Gastrocnemius medialis (tissue), 4 donors: ENCODE results near the gene S1PR3. TPM values are rescaled to one million over a fixed set of nuclear protein-coding genes. Genes with fewer than 3 reads are reported as not detected.

Source experiments
- ATAC-seq, 2 donors: fragments of 150-250 bp; one replicate each; pipeline ENCODE4 v1.9.1; 2016
- DNase-seq, 2 donors: peaks; one replicate each; pipeline ENCODE4 v3.0.0-alpha.2; 2019
- H3K27ac ChIP-seq, 4 donors: fragments of 200-600 bp; sonication (generic); 1 replicate in 1 of 4; 2 replicates in 3 of 4; pipeline ENCODE4 v1.5.1; 2016 to 2018; ENCODE audit warnings: mild to moderate bottlenecking in 2 of 4, moderate library complexity in 1 of 4
- H3K27me3 ChIP-seq, 3 donors: fragments of 200-600 bp; sonication (generic) in 2 of 3; 1 replicate in 1 of 3; 2 replicates in 2 of 3; pipeline versions ENCODE4 v1.5.1 to v1.6.0; 2016 to 2019; ENCODE audit warnings: mild to moderate bottlenecking in 1 of 3, moderate library complexity in 1 of 3
- H3K36me3 ChIP-seq, 2 donors: fragments of 200-600 bp; sonication (generic) in 1 of 2; one replicate each; pipeline ENCODE4 v1.5.1; 2017 to 2018
- H3K4me1 ChIP-seq, 2 donors: fragments of 200-600 bp; sonication (generic) in 1 of 2; one replicate each; pipeline ENCODE4 v1.5.1; 2016 to 2017; ENCODE audit warnings: mild to moderate bottlenecking in 2 of 2
- H3K4me3 ChIP-seq, 4 donors: fragments of 200-600 bp; sonication (generic) in 3 of 4; 1 replicate in 1 of 4; 2 replicates in 3 of 4; pipeline ENCODE4 v1.5.1; 2016 to 2019; ENCODE audit warnings: mild to moderate bottlenecking in 2 of 4
- H3K9me3 ChIP-seq, 3 donors: fragments of 200-600 bp; sonication (generic) in 2 of 3; 1 replicate in 1 of 3; 2 replicates in 2 of 3; pipeline ENCODE4 v1.5.1; 2016 to 2019
- POLR2A ChIP-seq, 2 donors: fragments of 450-650 bp; IDR thresholded peaks; one replicate each; pipeline ENCODE4 v1.6.1; 2017; ENCODE audit warnings: antibody characterized with exemption in 2 of 2, mild to moderate bottlenecking in 2 of 2, moderate library complexity in 2 of 2
- in situ Hi-C, 4 donors: fragments of 200-750 bp; cut with MboI; loops; one replicate each; pipeline versions ENCODE4 v1.15.0 to v1.8.0; 2017; ENCODE audit warnings: low sequenced_read_pairs in 4 of 4
- intact Hi-C: fragments of 100-400 bp; cut with DNase I; formaldehyde crosslinking; loops from one replicate; pipeline ENCODE4 v1.15.1; 2023; ENCODE audit warnings: low total_unique reads
- total RNA-seq, 4 donors: library from RNA; depleted of rRNA; stranded (reverse); fragments of >200 nt; gene quantifications; one replicate each; pipeline versions ENCODE4 v1.1.0 to v1.2.3, GENCODE V29; 2016
- TF ChIP-seq, protein P1 (sequence below), 5 experiments: fragments of 450-650 bp in 3 of 5; fragments of 200-600 bp in 2 of 5; sonication (generic) in 2 of 5; IDR thresholded peaks in 4 of 5; conservative IDR thresholded peaks in 1 of 5; 1 replicate in 4 of 5; 2 replicates in 1 of 5; pipeline ENCODE4 v1.5.1; 2016 to 2019; ENCODE audit warnings: antibody characterized with exemption in 5 of 5, mild to moderate bottlenecking in 3 of 5, moderate library complexity in 3 of 5

Gene S1PR3
- total RNA-seq, 4 donors from 2014 or later: 3.3 to 13.4 (median 5.7) TPM

- Histone ChIP-seq H3K4me3 (no peak overlapping the region), H3K27ac (no peak overlapping the region), H3K4me1 (no peaks in the 10 kb centered on the region), H3K36me3 (no peaks in the 10 kb centered on the region), H3K9me3 (no peaks in the 10 kb centered on the region), H3K27me3 (no peaks in the 10 kb centered on the region)
- no peak for TF ChIP-seq POLR2A (IDR thresholded peaks at IDR 0.05)
- TF ChIP-seq, protein P1, sequence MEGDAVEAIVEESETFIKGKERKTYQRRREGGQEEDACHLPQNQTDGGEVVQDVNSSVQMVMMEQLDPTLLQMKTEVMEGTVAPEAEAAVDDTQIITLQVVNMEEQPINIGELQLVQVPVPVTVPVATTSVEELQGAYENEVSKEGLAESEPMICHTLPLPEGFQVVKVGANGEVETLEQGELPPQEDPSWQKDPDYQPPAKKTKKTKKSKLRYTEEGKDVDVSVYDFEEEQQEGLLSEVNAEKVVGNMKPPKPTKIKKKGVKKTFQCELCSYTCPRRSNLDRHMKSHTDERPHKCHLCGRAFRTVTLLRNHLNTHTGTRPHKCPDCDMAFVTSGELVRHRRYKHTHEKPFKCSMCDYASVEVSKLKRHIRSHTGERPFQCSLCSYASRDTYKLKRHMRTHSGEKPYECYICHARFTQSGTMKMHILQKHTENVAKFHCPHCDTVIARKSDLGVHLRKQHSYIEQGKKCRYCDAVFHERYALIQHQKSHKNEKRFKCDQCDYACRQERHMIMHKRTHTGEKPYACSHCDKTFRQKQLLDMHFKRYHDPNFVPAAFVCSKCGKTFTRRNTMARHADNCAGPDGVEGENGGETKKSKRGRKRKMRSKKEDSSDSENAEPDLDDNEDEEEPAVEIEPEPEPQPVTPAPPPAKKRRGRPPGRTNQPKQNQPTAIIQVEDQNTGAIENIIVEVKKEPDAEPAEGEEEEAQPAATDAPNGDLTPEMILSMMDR (IDR thresholded peaks at IDR 0.05 in 4 of 5, conservative IDR thresholded peaks at IDR 0.05 in 1 of 5): no peak
- in situ Hi-C loops: no loop called here
- DNase-seq (no peak), ATAC-seq (no peak)
- intact Hi-C loops: no loop called here
These were observed 33.7 kb upstream of the S1PR3 start for GRCh38 chr9:88957526-88957925.

DNA sequence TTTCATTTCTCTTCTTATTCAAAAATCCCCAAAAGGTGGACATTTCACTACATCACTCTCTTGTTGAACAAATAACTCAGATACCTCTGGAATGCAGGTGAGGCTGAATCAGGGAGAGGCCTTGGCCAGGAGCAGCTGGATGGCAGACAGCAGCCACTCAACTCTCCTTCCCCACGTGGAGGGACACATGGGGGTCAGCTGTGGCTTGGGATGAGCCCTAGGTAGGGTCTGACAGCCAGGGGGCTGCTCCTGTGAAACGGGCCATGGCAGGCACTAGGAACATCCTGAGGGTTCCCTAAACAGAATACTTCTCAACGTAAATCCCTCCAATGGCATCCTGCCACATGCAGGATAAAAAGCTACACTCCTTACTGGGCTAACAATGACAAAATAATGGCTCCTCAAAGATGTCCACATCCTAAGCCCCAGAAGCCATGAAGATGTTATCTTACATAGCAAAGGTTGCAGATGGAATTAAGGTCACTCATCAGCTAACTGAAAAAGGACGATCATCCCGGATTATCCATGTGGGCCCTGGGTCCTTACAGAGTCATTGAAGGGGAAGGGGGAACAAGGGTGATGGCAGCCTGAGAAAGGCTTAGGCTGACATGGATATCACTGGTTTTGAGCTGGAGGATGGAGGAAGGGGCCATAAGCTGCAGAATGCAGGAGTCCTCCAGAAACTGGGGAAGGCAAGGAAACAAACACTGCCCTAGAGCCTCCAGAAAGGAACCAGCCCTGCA, 31.4 kb upstream of the S1PR3 start:
- ATAC-seq: no peak
- no peak for TF ChIP-seq POLR2A (IDR thresholded peaks at IDR 0.05)
- TF ChIP-seq, protein P1 (IDR thresholded peaks at IDR 0.05 in 4 of 5, conservative IDR thresholded peaks at IDR 0.05 in 1 of 5): no peak
- intact Hi-C loops (no loop called here), in situ Hi-C loops (no loop called here)
- H3K4me3 ChIP-seq: no peak overlapping the region
- no peak for DNase-seq
- H3K4me1 ChIP-seq: no peaks in the 10 kb centered on the region
- H3K9me3 ChIP-seq: no peaks in the 10 kb centered on the region
- H3K36me3 ChIP-seq: no peaks in the 10 kb centered on the region
- no peak overlapping the region for H3K27ac ChIP-seq
- no peaks in the 10 kb centered on the region for H3K27me3 ChIP-seq

DNA sequence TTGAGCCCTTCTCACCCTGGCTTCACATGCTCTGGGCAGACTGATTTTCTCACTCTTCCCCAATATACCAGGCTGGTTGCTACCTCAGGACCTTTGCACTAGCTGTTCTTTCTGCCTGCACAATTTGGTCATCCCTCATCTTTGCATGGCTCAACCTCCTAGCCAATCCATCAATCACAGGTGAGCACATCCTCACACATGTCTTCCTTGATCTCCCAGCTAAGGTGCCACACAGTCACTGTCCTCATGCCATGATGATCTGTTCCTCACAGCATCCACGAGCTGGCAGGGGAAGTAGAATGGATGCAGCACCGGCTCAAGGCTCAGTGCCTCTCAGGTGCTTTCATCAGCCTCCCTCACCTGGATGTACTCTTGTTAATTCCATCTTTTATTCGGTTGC, 30.6 kb upstream of the S1PR3 start:
- in situ Hi-C loops (no loop called here), intact Hi-C loops (no loop called here)
- Histone ChIP-seq H3K27me3 (no peaks in the 10 kb centered on the region), H3K27ac (no peak overlapping the region), H3K36me3 (no peaks in the 10 kb centered on the region), H3K4me3 (no peak overlapping the region), H3K4me1 (no peaks in the 10 kb centered on the region), H3K9me3 (no peaks in the 10 kb centered on the region)
- TF ChIP-seq, protein P1 (IDR thresholded peaks at IDR 0.05 in 4 of 5, conservative IDR thresholded peaks at IDR 0.05 in 1 of 5): no peak
- no peak for TF ChIP-seq POLR2A (IDR thresholded peaks at IDR 0.05)
- ATAC-seq: no peak
- DNase-seq: no peak

- TF ChIP-seq, protein P1 (IDR thresholded peaks at IDR 0.05 in 4 of 5, conservative IDR thresholded peaks at IDR 0.05 in 1 of 5): no peak
- no peak for TF ChIP-seq POLR2A (IDR thresholded peaks at IDR 0.05)
- no peak for DNase-seq
- in situ Hi-C loops (no loop called here), intact Hi-C loops (no loop called here)
- no peaks in the 10 kb centered on the region for H3K27me3 ChIP-seq
- H3K4me3 ChIP-seq: no peak overlapping the region
- ATAC-seq: no peak
- H3K4me1 ChIP-seq: no peaks in the 10 kb centered on the region
- no peak overlapping the region for H3K27ac ChIP-seq
- H3K36me3 ChIP-seq: no peaks in the 10 kb centered on the region
- no peaks in the 10 kb centered on the region for H3K9me3 ChIP-seq
These were observed 25.8 kb upstream of the S1PR3 start for GRCh38 chr9:88965473-88965872.
